HUES48 (cell line): ENCODE data around the gene EEF1AKMT3.

Experiments
- H3K27ac ChIP-seq: one replicate; pipeline ENCODE4 v1.7.0; 2013; ENCODE audit warnings: low read depth, low read length, inconsistent platforms
- H3K27me3 ChIP-seq: 2 replicates; pipeline ENCODE4 v1.6.1; 2013; ENCODE audit warnings: mild to moderate bottlenecking, low read length; ENCODE audit not compliant: control insufficient read depth, insufficient read depth
- H3K36me3 ChIP-seq: 2 replicates; pipeline ENCODE4 v1.6.1; 2013; ENCODE audit warnings: low read length; ENCODE audit not compliant: control insufficient read depth, insufficient read depth
- H3K4me1 ChIP-seq: 2 replicates; pipeline ENCODE4 v1.6.1; 2013; ENCODE audit warnings: mild to moderate bottlenecking, low read length; ENCODE audit not compliant: control insufficient read depth, insufficient read depth
- H3K4me3 ChIP-seq: 2 replicates; pipeline ENCODE4 v1.5.1; 2013; ENCODE audit warnings: mild to moderate bottlenecking, low read depth, low read length
- H3K9ac ChIP-seq: 2 replicates; pipeline ENCODE4 v1.6.1; 2013; ENCODE audit warnings: mild to moderate bottlenecking, low read depth, low read length, moderate library complexity
- H3K9me3 ChIP-seq: 2 replicates; pipeline ENCODE4 v1.6.1; 2013; ENCODE audit warnings: low read length; ENCODE audit not compliant: control insufficient read depth, insufficient read depth

EEF1AKMT3 gene

GRCh38 chr12:57761391-57761998, 10.9 kb upstream of the EEF1AKMT3 start:
- Histone ChIP-seq H3K4me1 (peaks cover 25% of the 10 kb centered on the region), H3K9ac (no peak overlapping the region), H3K27me3 (peaks cover 60% of the 10 kb centered on the region), H3K36me3 (no peaks in the 10 kb centered on the region), H3K9me3 (no peaks in the 10 kb centered on the region), H3K4me3 (no peak overlapping the region), H3K27ac (no peak overlapping the region)

- Histone ChIP-seq H3K27ac (no peak overlapping the region), H3K27me3 (peaks cover 60% of the 10 kb centered on the region), H3K4me1 (peaks cover 30% of the 10 kb centered on the region), H3K9ac (no peak overlapping the region), H3K9me3 (no peaks in the 10 kb centered on the region), H3K4me3 (no peak overlapping the region), H3K36me3 (no peaks in the 10 kb centered on the region)
Observed at GRCh38 chr12:57762463-57762862, 10.0 kb upstream of the EEF1AKMT3 start.

GRCh38 chr12:57763881-57764661, 8.3 kb upstream of the EEF1AKMT3 start:
- Histone ChIP-seq H3K9ac (no peak overlapping the region), H3K27ac (no peak overlapping the region), H3K4me1 (peaks cover 31% of the 10 kb centered on the region), H3K27me3 (peaks cover 50% of the 10 kb centered on the region), H3K36me3 (peaks cover 14% of the 10 kb centered on the region), H3K9me3 (no peaks in the 10 kb centered on the region), H3K4me3 (peak overlapping the region; percentile 67)

- Histone ChIP-seq H3K36me3 (peaks cover 20% of the 10 kb centered on the region), H3K4me1 (peaks cover 31% of the 10 kb centered on the region), H3K4me3 (peak overlapping the region; percentile 67), H3K27ac (no peak overlapping the region), H3K27me3 (peaks cover 50% of the 10 kb centered on the region), H3K9me3 (no peaks in the 10 kb centered on the region), H3K9ac (0 out of 2 replicates have a peak overlapping the region, but pooled peaks have one; percentile 12)
Observed at GRCh38 chr12:57764662-57765002, 7.8 kb upstream of the EEF1AKMT3 start.

- H3K9ac ChIP-seq, result 0 out of 2 replicates have a peak overlapping the region, but pooled peaks have one; percentile 12
- H3K27me3 ChIP-seq, result peaks cover 50% of the 10 kb centered on the region
- H3K4me1 ChIP-seq, result peaks cover 31% of the 10 kb centered on the region
- H3K27ac ChIP-seq, result no peak overlapping the region
- peaks cover 25% of the 10 kb centered on the region for H3K36me3 ChIP-seq
- H3K9me3 ChIP-seq, result no peaks in the 10 kb centered on the region
- peak overlapping the region; percentile 67 for H3K4me3 ChIP-seq
Observed at GRCh38 chr12:57765003-57765697, 7.3 kb upstream of the EEF1AKMT3 start.

- Histone ChIP-seq H3K4me3 (peak overlapping the region; percentile 67), H3K9ac (no peak overlapping the region), H3K27me3 (peaks cover 50% of the 10 kb centered on the region), H3K4me1 (peaks cover 31% of the 10 kb centered on the region), H3K9me3 (no peaks in the 10 kb centered on the region), H3K36me3 (peaks cover 32% of the 10 kb centered on the region), H3K27ac (no peak overlapping the region)
Observed at GRCh38 chr12:57765698-57766463, 6.5 kb upstream of the EEF1AKMT3 start.

- peak within 1 kb of the TSS; percentile 70 for H3K27ac ChIP-seq
- peaks cover 31% of the 10 kb centered on the region for H3K4me1 ChIP-seq
- H3K36me3 ChIP-seq, result peaks cover 33% of the 10 kb centered on the region
- peak within 1 kb of the TSS; percentile 67 for H3K4me3 ChIP-seq
- H3K27me3 ChIP-seq, result peaks cover 50% of the 10 kb centered on the region
- H3K9ac ChIP-seq, result no peak within 1 kb of the TSS
- no peaks in the 10 kb centered on the region for H3K9me3 ChIP-seq
Observed at GRCh38 chr12:57766464-57767304, 5.7 kb upstream of the EEF1AKMT3 start, which contains the start of gene CYP27B1. TSS of gene CYP27B1 (minus strand) at chr12:57767078. CDS start at chr12:57767041, 37 bp downstream.

GRCh38 chr12:57767305-57767698, 5.1 kb upstream of the EEF1AKMT3 start:
- H3K9me3 ChIP-seq, result no peaks in the 10 kb centered on the region
- peak overlapping the region; percentile 67 for H3K4me3 ChIP-seq
- H3K9ac ChIP-seq, result no peak overlapping the region
- peak overlapping the region; percentile 70 for H3K27ac ChIP-seq
- H3K27me3 ChIP-seq, result peaks cover 50% of the 10 kb centered on the region
- peaks cover 33% of the 10 kb centered on the region for H3K36me3 ChIP-seq
- H3K4me1 ChIP-seq, result peaks cover 31% of the 10 kb centered on the region

GRCh38 chr12:57767876-57768275, 4.5 kb upstream of the EEF1AKMT3 start:
- H3K9me3 ChIP-seq, result no peaks in the 10 kb centered on the region
- H3K4me1 ChIP-seq, result peaks cover 31% of the 10 kb centered on the region
- H3K36me3 ChIP-seq, result peaks cover 33% of the 10 kb centered on the region
- no peak overlapping the region for H3K9ac ChIP-seq
- no peak overlapping the region for H3K4me3 ChIP-seq
- H3K27ac ChIP-seq, result no peak overlapping the region
- H3K27me3 ChIP-seq, result peaks cover 45% of the 10 kb centered on the region

GRCh38 chr12:57769594-57769993, 2.8 kb upstream of the EEF1AKMT3 start:
- H3K27me3 ChIP-seq, result peaks cover 33% of the 10 kb centered on the region
- H3K9me3 ChIP-seq, result no peaks in the 10 kb centered on the region
- no peak overlapping the region for H3K27ac ChIP-seq
- peaks cover 17% of the 10 kb centered on the region for H3K4me1 ChIP-seq
- H3K36me3 ChIP-seq, result peaks cover 33% of the 10 kb centered on the region
- H3K9ac ChIP-seq, result no peak overlapping the region
- H3K4me3 ChIP-seq, result no peak overlapping the region
